ENCODE results near the gene MAST4.
A peak's percentile ranks its signal among the peaks of the same experiment; 100 is the strongest.

MAST4 gene

GRCh38 chr5:66570201-66570600 is 26.0 kb upstream of the MAST4 start:
- in situ Hi-C loops (cut with HindIII; ENCODE audit: low sequenced_read_pairs) = no loop called here
- TF ChIP-seq, protein P1, sequence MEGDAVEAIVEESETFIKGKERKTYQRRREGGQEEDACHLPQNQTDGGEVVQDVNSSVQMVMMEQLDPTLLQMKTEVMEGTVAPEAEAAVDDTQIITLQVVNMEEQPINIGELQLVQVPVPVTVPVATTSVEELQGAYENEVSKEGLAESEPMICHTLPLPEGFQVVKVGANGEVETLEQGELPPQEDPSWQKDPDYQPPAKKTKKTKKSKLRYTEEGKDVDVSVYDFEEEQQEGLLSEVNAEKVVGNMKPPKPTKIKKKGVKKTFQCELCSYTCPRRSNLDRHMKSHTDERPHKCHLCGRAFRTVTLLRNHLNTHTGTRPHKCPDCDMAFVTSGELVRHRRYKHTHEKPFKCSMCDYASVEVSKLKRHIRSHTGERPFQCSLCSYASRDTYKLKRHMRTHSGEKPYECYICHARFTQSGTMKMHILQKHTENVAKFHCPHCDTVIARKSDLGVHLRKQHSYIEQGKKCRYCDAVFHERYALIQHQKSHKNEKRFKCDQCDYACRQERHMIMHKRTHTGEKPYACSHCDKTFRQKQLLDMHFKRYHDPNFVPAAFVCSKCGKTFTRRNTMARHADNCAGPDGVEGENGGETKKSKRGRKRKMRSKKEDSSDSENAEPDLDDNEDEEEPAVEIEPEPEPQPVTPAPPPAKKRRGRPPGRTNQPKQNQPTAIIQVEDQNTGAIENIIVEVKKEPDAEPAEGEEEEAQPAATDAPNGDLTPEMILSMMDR (IDR thresholded peaks at IDR 0.05; ENCODE audit: low read depth, low read length, missing control alignments) = no peak
- DNase-seq (ENCODE audit: low read depth) = no peak
- no peak overlapping the region for H3K4me3 ChIP-seq (ENCODE audit: low read depth, low read length)

DNA sequence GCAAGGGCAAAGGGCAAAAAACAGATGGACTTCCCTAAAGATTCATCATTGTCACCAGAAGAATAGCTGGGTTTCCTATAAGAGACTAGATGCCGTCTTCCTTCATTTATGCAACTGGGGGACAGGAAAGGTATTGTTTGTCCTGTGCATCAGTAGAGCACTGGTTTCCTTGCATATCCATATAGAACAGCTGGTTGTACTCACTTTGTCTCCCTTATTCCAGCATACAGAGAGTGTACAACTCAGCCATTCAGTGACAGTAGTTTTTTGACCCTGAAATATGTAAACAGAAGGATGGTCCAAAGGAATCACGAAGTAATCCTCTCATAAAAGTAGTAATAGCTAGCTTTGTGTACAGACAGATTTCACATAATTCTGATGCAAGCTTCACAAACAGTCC is 22.5 kb upstream of the MAST4 start:
- TF ChIP-seq, protein P1 (IDR thresholded peaks at IDR 0.05; ENCODE audit: low read depth, low read length, missing control alignments) = no peak
- DNase-seq (ENCODE audit: low read depth) = no peak
- H3K4me3 ChIP-seq (ENCODE audit: low read depth, low read length) = no peak overlapping the region
- in situ Hi-C loops (cut with HindIII; ENCODE audit: low sequenced_read_pairs) = no loop called here

DNA sequence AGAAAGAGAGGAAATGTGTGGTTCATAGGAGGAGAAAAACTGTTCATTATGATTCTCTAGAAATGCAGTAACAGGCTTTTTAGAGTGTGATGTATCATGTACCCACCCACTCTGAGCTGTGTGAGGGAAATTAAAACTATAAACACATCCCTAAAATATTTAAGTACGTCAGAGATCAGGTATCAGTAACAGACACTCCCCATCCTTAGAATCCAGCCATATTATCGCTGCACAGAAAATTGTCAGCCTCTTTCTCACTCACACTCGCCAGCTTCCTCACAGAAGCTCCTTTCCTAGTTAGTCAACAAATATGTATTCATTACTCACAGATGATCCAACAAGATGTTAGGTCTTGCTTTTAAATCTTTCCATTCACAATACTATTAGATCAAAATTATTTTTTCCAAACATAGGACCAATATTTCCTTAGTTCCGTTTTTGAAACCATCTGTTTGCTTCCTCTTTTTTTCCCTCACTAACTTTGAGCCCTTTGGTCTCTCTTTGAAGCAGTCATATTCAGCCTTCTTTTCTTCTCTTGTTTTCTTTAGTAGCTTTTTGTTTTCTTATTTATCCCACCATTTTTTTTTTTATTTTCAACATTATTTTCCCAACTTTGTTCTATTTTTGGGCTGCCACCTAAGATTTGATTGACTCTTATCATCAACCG is 13.6 kb upstream of the MAST4 start:
- in situ Hi-C loops (cut with HindIII; ENCODE audit: low sequenced_read_pairs) = no loop called here
- no peak for DNase-seq (ENCODE audit: low read depth)
- H3K4me3 ChIP-seq (ENCODE audit: low read depth, low read length) = no peak overlapping the region
- TF ChIP-seq, protein P1 (IDR thresholded peaks at IDR 0.05; ENCODE audit: low read depth, low read length, missing control alignments) = no peak

- H3K4me3 ChIP-seq (ENCODE audit: low read depth, low read length) = no peak overlapping the region
- TF ChIP-seq, protein P1 (IDR thresholded peaks at IDR 0.05; ENCODE audit: low read depth, low read length, missing control alignments) = no peak
- in situ Hi-C loops (cut with HindIII; ENCODE audit: low sequenced_read_pairs) = no loop called here
- DNase-seq (ENCODE audit: low read depth) = no peak
These were observed 10.9 kb upstream of the MAST4 start for GRCh38 chr5:66585291-66585690.

DNA sequence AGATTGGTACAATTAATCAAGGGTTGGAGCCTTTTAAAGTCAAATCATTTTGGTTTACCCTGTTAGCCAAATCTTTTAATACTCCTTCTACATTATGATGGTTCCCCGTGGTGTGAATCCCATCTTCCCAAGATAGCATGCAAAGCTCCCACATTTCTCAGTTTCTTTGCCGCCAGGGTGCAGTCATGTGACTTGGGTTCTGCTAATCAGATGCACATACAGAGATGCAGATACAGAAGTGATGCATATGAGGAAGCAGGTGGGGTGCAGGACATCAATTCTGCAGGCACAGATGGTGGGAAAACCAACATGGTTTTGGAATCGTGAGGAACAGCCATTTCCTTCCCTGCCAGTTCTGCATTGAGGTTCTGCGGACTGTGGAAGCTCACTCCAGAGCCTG is 8.4 kb upstream of the MAST4 start:
- TF ChIP-seq, protein P1 (IDR thresholded peaks at IDR 0.05; ENCODE audit: low read depth, low read length, missing control alignments) = no peak
- DNase-seq (ENCODE audit: low read depth) = no peak
- no peak overlapping the region for H3K4me3 ChIP-seq (ENCODE audit: low read depth, low read length)
- in situ Hi-C loops (cut with HindIII; ENCODE audit: low sequenced_read_pairs) = no loop called here

- H3K4me3 ChIP-seq (ENCODE audit: low read depth, low read length) = peak overlapping the region; percentile 65
- DNase-seq (ENCODE audit: low read depth) = no peak
- TF ChIP-seq, protein P1 (IDR thresholded peaks at IDR 0.05; ENCODE audit: low read depth, low read length, missing control alignments) = no peak
- in situ Hi-C loops (cut with HindIII; ENCODE audit: low sequenced_read_pairs) = no loop called here
These were observed 516 bp downstream of the MAST4 start for GRCh38 chr5:66596636-66597182.
